ENCODE measurements around the gene GAK.

Gene GAK

GRCh38 chr4:825063-825970 is 106.8 kb downstream of the GAK start:
- Histone ChIP-seq H3K4me3 (peak overlapping the region; percentile 66), H3K27ac (no peak overlapping the region)
- no peak for TF ChIP-seq CTCF (IDR thresholded peaks at IDR 0.05)
- no peak for DNase-seq (ENCODE audit: low spot score)

- no peak for DNase-seq (ENCODE audit: low spot score)
- Histone ChIP-seq H3K27ac (no peak overlapping the region), H3K4me3 (no peak overlapping the region)
- no peak for TF ChIP-seq CTCF (IDR thresholded peaks at IDR 0.05)
Measured at GRCh38 chr4:824461-825062, 107.6 kb downstream of the GAK start.

GRCh38 chr4:823761-824460 is 108.2 kb downstream of the GAK start:
- no peak overlapping the region for H3K4me3 ChIP-seq
- no peak overlapping the region for H3K27ac ChIP-seq
- no peak for TF ChIP-seq CTCF (IDR thresholded peaks at IDR 0.05)
- no peak for DNase-seq (ENCODE audit: low spot score)

GRCh38 chr4:823176-823760 is 108.8 kb downstream of the GAK start:
- DNase-seq (ENCODE audit: low spot score), result no peak
- H3K4me3 ChIP-seq, result no peak overlapping the region
- H3K27ac ChIP-seq, result no peak overlapping the region
- TF ChIP-seq CTCF (IDR thresholded peaks at IDR 0.05), result no peak

- TF ChIP-seq CTCF (IDR thresholded peaks at IDR 0.05), result no peak
- no peak overlapping the region for H3K27ac ChIP-seq
- no peak for DNase-seq (ENCODE audit: low spot score)
- no peak overlapping the region for H3K4me3 ChIP-seq
Measured at GRCh38 chr4:822361-823175, 109.5 kb downstream of the GAK start.

GRCh38 chr4:821631-822030 is 110.5 kb downstream of the GAK start:
- no peak for DNase-seq (ENCODE audit: low spot score)
- TF ChIP-seq CTCF (IDR thresholded peaks at IDR 0.05), result no peak
- Histone ChIP-seq H3K4me3 (no peak overlapping the region), H3K27ac (no peak overlapping the region)
